NCI-H2081 treated with DMSO at 0.1 percent for 48 hours (cell line): ENCODE measurements around the gene PPP2R5B.

ENCODE experiments used
- DNase-seq: peaks from one replicate; lab custom pipeline; 2025; lab: John Stamatoyannopoulos, UW

The PPP2R5B gene

DNA sequence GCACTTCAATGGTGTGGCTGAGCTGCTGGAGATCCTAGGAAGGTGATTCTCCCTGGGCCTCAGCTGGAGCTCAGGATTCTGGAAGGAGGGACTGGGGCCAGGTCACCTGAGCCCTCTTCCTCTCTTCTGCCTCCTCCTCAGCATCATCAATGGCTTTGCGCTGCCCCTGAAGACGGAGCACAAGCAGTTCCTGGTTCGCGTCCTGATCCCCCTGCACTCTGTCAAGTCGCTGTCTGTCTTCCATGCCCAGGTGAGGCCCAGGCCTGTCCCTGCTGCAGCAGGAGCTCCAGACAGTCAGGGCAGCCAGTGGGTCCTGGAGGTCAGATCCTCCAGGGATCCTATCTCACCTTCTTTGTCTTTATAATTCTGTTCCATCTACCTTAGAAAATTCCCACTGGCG is 5.9 kb downstream of the PPP2R5B start:
- DNase-seq, result no peak

DNA sequence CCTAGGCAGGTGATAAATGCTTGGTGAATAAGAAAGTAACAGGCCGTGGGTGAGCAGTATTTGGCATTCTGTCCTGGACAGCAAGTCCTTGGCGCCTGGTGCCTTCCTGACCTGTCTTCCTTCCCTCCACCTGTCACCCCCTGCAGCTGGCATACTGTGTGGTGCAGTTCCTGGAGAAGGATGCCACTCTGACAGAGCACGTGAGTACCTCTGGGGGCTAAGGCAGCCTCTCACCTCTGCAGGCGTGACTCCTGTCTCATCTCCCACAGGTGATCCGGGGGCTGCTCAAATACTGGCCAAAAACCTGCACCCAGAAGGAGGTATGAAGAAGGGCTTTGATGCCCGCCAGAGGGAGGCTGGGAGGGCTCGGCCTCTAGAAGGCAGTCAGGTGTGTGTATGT is 6.8 kb downstream of the PPP2R5B start:
- no peak for DNase-seq

- no peak for DNase-seq
These were observed 7.8 kb downstream of the PPP2R5B start for GRCh38 chr11:64932324-64932723.

DNA sequence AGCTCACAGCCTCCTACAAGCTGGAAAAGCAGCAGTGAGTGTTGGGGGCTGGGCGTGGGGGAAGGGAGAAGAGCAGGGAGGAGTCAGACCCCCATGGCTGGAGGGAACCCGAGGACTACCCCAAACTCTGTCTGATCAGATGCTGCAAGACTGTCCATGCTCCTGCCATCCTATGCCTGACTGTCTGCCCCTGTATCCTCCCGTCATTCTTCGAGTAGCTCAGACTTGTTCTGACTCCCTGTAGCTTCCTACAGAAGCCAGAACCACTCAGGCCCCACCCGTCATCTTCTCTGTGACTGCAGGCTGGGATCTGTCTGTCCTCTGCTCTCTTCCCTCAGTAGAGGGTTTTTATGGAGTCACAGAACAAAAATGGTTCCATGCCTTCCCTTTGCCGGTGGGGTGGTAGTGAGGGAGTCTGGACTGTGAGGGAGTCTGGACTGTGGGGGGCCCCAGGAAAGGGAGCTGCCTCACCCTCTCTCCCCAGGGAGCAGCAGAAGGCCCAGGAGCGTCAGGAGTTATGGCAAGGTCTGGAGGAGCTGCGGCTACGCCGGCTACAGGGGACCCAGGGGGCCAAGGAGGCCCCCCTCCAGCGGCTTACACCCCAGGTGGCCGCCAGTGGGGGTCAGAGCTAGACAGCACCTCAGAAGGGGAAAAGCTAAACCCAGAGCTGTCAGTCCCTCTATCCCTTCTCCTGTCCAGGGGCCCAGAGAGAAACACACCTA is 8.9 kb downstream of the PPP2R5B start:
- DNase-seq, result no peak

GRCh38 chr11:64933935-64934681 is 9.6 kb downstream of the PPP2R5B start:
- no peak for DNase-seq

DNA sequence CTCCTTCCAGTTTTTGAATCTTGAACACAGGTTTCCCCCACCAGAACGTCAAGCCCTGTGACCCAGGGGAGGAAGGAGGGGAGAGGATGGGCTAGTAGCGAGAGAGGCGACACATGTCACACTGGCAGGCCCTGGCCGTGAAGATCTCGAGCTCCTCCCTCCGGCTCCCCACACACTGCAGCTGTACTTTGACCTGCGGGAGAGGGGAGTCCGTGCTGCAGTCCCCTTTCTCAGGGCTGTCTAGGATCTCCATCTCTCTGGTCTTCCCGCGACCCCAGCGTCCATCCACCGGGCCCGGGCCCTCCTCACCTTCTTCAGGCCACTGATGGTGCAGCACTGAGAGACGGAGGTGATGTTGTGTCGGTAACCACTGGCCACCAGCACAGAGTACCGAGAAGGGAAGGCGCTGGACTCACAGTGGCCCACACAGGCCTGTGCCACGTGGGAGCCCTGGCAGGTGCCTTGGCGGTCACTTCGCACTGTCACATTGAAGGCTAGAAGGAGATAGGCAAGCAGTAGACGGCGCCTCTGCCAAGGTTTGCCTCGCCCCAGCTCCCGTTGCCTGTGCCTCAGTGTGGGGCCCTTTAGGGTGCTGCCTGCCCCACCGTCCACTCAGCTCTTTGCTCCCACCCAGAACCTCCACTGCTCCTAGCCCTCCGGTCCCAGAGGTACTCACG is 10.3 kb downstream of the PPP2R5B start:
- no peak for DNase-seq

DNA sequence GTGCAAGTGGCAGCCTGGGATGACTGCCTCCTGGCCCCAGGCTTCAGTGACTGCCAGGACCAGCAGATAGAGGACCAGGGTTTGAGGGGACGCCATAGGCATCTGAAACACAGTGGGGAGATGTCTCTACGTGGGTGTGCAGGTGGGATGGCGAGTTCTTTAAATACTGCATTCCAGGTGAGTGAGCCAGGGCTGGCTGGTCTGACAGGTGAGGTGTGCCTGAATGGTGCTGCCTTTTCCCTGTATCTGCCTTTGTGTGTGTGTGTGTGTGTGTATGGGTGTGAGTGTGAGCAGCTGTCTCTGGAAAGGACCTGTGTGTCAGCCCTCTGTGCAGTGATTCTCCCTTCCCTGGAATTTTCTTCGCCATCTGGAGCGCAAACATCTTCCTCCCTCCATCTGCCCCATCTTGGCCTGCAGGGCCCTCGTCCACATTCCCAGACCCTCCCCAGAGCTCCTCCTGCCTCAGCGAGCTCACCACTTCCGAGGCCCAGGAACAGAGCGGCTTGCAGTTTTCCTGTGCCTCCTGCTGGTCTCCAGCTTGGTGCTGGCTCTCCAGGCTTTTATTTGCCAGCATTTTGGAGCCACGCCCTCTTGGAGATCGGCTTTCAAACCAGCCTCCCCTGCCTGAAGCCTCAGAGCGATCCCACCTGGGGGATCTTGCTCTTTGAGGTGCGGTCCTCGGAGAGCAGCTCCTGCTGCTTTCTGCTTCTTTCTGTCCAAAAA is 11.0 kb downstream of the PPP2R5B start, which contains the start of gene GPHA2:
TSS of gene GPHA2 (minus strand) at position 535 of the 723 bp plus-strand sequence. CDS start at position 102, 433 bp downstream.
- DNase-seq, result no peak

GRCh38 chr11:64936539-64936938 is 12.1 kb downstream of the PPP2R5B start:
- no peak for DNase-seq

- DNase-seq, result no peak
These were observed 22.8 kb downstream of the PPP2R5B start for GRCh38 chr11:64947208-64947814.

- no peak for DNase-seq
These were observed 27.0 kb downstream of the PPP2R5B start for GRCh38 chr11:64951529-64951928.

DNA sequence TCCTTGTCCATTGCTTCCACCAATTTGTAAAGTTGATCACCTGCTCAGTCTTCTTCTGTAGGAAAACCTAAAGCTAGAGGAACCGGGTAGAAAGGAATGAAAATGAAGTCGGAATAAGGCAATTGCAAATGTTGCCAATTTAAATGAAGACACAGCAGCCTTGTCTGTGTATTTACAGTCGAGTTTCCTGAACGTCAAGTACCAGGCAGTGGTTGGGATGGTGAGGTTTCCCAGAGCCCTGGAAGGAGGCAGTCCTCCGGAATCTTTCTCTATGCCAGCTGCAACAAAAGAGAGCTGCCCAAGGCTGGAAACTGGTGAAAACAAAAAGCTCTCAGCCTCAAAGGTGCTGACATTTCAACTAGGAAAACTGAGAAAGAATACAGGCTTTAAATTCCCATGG is 29.7 kb downstream of the PPP2R5B start:
- DNase-seq, result no peak

- no peak for DNase-seq
These were observed 35.0 kb downstream of the PPP2R5B start for GRCh38 chr11:64959498-64959897.

DNA sequence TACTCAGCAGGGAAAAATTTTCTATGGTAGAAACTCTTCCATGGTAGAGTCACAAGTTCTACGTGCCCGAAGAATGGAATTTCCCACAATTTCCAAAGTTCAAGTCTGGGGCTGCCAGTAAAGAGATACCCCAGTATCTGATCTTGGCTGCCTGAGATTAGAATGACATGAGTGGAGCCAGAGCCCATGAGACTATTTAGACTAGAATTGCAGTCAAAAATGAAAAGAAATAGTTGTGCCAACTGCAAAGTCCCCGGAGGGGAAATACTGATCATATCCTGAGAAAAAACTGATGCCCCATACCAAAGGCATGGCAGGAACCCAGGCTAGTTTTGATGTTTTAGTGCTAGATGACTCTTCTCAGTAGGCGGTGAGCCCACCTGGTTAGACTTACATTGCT is 36.2 kb downstream of the PPP2R5B start:
- no peak for DNase-seq

DNA sequence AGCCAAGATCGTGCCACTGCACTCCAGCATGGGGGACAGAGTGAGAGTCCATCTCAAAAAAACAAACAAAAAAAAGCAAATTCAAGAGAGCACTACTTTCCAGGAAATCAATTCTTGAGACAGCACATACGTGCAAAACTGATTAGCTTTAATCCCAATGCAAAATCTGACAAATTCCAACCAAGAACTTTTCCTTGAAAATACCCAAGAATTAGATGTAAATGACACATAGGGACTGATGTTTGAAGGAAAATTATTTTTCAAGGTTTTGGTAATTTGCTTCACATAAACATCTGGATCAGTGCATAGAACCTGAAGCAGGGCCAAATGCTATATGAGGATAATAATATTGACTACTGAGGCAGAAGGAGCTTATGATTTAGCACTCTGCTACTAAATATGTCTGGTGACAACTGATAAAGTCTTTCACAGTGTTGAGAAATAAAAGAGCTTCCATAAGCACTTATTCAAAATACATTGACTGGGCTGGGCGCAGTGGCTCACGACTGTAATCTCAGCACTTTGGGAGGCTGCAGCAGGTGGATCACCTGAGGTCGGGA is 38.7 kb downstream of the PPP2R5B start:
- no peak for DNase-seq

GRCh38 chr11:64967375-64967774 is 42.9 kb downstream of the PPP2R5B start:
- DNase-seq, result no peak

DNA sequence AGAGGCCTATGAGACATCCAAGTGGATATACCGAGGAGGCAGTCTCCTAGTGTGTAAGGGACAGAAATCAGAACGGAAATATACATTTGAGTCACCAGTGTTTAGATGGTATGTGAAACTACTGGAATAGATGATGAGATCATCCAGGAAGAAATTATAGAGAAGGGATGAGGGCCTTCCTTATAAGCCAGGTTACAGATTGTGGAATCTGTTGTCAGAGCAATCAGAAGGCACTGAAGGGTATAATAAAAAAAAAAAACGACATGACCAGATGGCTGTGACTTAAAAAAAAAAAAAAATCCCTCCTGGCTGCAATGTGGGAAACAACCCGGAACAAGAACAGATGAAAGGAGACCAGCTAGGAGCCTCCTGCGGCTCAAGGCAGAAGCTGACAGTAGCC is 44.7 kb downstream of the PPP2R5B start:
- DNase-seq, result no peak

DNA sequence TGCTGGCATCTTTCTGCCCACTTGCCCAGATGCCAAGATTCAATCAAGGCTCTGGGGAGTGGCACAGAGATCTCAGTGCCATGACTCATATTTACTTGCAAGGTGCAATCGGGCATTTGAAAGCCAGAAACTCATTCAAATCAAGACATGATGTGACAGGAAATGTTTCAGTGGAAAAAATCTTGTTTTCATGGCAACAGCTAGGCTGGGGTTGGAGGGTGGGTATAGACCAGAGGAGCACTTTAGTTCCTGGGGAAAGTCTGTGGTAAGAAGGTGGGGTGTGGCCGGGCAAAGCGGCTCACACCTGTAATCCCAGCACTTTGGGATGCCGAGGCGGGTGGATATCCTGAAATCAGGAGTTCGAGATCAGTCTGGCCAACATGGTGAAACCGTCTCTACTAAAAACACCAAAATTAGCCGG is 46.3 kb downstream of the PPP2R5B start:
- DNase-seq, result no peak

DNA sequence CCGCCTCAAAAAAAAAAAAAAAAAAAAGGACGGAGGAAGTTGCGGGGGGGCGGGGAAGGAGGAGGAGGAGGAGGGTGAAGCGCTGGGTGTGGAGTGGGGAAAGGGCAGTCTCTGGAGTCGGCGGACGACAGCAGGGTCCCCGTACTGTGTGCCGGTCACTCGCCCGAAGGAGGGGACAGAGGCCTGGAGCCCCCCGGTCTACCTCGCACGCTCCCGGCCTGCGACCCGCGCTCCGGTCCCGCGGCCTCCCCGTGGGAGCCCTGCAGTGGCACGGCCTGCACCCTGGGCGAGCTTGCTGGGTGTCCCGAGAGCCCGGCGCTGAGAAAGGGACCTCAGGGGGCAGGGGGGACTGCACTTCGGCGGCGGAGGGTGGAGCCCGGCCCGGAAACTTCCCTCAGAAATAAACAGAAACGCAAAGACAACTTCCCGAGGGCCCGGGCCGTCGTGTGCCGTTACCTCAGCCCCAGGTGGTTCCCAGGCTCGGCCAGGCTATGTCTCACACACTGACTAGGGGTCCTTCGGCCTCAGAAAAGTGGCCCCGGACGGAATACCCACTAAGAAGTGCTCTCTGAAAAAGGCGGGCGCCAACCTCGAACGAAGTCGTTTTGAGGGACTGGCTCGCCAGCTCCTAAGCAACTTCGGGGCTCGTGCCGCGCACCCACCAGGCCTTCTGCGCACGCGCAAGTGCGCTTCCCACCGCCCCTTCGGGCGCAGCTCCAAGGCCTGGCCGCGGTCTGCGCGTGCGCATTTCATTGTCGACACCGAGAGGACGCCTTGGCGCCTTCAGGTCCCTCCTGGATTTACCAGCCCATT is 47.1 kb downstream of the PPP2R5B start, which contains the start of gene MAJIN:
TSS of gene MAJIN (minus strand) at position 688 of the 813 bp plus-strand sequence. CDS start 12,703 bp downstream, outside the sequence.
- no peak for DNase-seq

- DNase-seq, result no peak
These were observed 49.6 kb downstream of the PPP2R5B start for GRCh38 chr11:64974124-64974523.

DNA sequence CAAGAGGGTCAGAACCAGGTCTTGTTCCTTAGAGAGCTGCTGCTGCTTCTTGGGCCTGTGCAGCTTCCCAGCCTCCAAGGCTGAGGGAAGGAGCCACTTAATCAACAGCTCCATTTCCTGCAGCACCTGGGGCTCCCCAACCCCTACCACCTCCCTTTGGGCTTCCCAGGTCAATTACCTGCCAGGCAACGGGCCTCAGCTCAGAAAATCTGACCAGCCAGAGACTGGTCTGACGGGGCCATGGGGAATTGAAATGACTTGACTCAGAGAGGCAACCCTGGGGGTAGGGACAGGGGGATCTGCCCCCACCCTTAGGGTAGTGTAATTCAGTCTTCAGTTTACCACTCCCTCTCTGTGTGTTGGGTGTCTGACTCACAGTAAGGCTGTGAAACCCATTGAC is 52.2 kb downstream of the PPP2R5B start:
- no peak for DNase-seq
